Measurements from ENCODE around the gene ZNF598. TPM values are rescaled to one million over a fixed set of nuclear protein-coding genes. Genes with fewer than 3 reads are reported as not detected.

ZNF598 gene
- polyA plus RNA-seq, 1 of the 3 experiments (the other 2 are of a cell fraction), result 47.8 TPM

GRCh38 chr16:1975432-1976215 lies 34.0 kb downstream of the ZNF598 start:
- TF ChIP-seq RXRA (IDR thresholded peaks at IDR 0.05; ENCODE audit: borderline replicate concordance, low read depth) (no peak), TEAD4 (IDR thresholded peaks at IDR 0.05; ENCODE audit: borderline replicate concordance, insufficient read depth) (no peak), FOSL2 (IDR thresholded peaks at IDR 0.05; ENCODE audit: borderline replicate concordance, low read depth) (no peak), RAD21 (IDR thresholded peaks at IDR 0.05; ENCODE audit: low read length) (no peak)
- no peak for DNase-seq
- H3K4me2 ChIP-seq, result no peak overlapping the region

GRCh38 chr16:1974157-1975070 lies 35.2 kb downstream of the ZNF598 start:
- H3F3A ChIP-seq (replicated peaks; ENCODE audit: insufficient read depth), result peaks cover 4% of the 10 kb centered on the region
- no peaks in the 10 kb centered on the region for H3K9me3 ChIP-seq
- CTCF ChIA-PET, result interaction anchor here (1.0 kb wide), 1 partner anchor 9 kb away, joined by 3 read pairs; no protein-coding TSS in a partner anchor
- peaks cover 7 to 49% of the 10 kb centered on the region in 2 experiments for H3K36me3 ChIP-seq (replicated peaks in 1 of 2; ENCODE audit: control insufficient read depth in 1 of 2, insufficient read depth in 2 of 2, low read length in 1 of 2)
- no peak overlapping the region for H2AFZ ChIP-seq (ENCODE audit: low read depth)
- peaks cover 29% of the 10 kb centered on the region for H3K79me2 ChIP-seq (ENCODE audit: insufficient read depth)
- peaks cover 0 to 9% of the 10 kb centered on the region in 2 experiments; a peak in 1 of 4 replicates for H3K4me1 ChIP-seq (ENCODE audit: control insufficient read depth in 1 of 2, insufficient read depth in 2 of 2, low read depth in 1 of 2, low read length in 1 of 2)
- H3K9ac ChIP-seq, result no peak overlapping the region
- 96% methylated on average over 20 of the region's 42 CpGs for WGBS (ENCODE audit: low lambda C conversion rate)
- no peak overlapping the region for H3K4me3 ChIP-seq (ENCODE audit: low read depth in 2 of 2, low read length in 1 of 2)
- POLR2A ChIA-PET, result interaction anchor here (1.6 kb wide), 1 partner anchor 10 kb away, joined by 6 read pairs; the partner anchor contains the start of gene RPS2
- no peaks in the 10 kb centered on the region for H3K9me2 ChIP-seq
- DNase-seq, result no peak
- no peak overlapping the region for H3K4me2 ChIP-seq
- no peaks in the 10 kb centered on the region for H3K27me3 ChIP-seq (ENCODE audit: insufficient read depth)
- no peak overlapping the region for H3K27ac ChIP-seq (ENCODE audit: low read depth in 2 of 2, low read length in 1 of 2)
- no peaks in the 10 kb centered on the region for H4K20me1 ChIP-seq (ENCODE audit: insufficient read depth)
- TF ChIP-seq SIN3A (IDR thresholded peaks at IDR 0.05; ENCODE audit: borderline replicate concordance, low read depth, low read length) (no peak), TEAD4 (IDR thresholded peaks at IDR 0.05; ENCODE audit: borderline replicate concordance, insufficient read depth) (no peak), FOXM1 (IDR thresholded peaks at IDR 0.05; ENCODE audit: low read depth) (no peak), EP300 (IDR thresholded peaks at IDR 0.05; ENCODE audit: borderline replicate concordance in 1 of 2, low read depth in 1 of 2, low read length in 1 of 2) (no peak), ELF1 (IDR thresholded peaks at IDR 0.05) (no peak), CTCF (IDR thresholded peaks at IDR 0.05) (no peak), SMC3 (IDR thresholded peaks at IDR 0.05; ENCODE audit: low read depth, low read length) (no peak), RXRA (IDR thresholded peaks at IDR 0.05; ENCODE audit: borderline replicate concordance, low read depth) (no peak), REST (IDR thresholded peaks at IDR 0.05; ENCODE audit: low read depth, low read length) (no peak), MXI1 (IDR thresholded peaks at IDR 0.05; ENCODE audit: low read depth, low read length) (no peak), MEF2A (IDR thresholded peaks at IDR 0.05; ENCODE audit: borderline replicate concordance, low read depth) (no peak), EZH2phosphoT487 (IDR thresholded peaks at IDR 0.05; ENCODE audit: borderline replicate concordance, low read depth) (no peak), YY1 (IDR thresholded peaks at IDR 0.05; ENCODE audit: low read depth) (no peak), IRF3 (IDR thresholded peaks at IDR 0.05; ENCODE audit: low read depth, low read length) (no peak)

More at GRCh38 chr16:1975432-1976215, 34.0 kb downstream of the ZNF598 start:
- H2AFZ ChIP-seq (ENCODE audit: low read depth), result no peak overlapping the region
- H3K79me2 ChIP-seq (ENCODE audit: insufficient read depth), result peaks cover 28% of the 10 kb centered on the region
- H3K27me3 ChIP-seq (ENCODE audit: insufficient read depth), result no peaks in the 10 kb centered on the region
- ChIA-PET POLR2A (interaction anchor here (1.6 kb wide), 1 partner anchor 11 kb away, joined by 6 read pairs; the partner anchor contains the start of gene RPS2), CTCF (no interaction called here)
- no peak overlapping the region for H3K4me3 ChIP-seq (ENCODE audit: low read depth in 2 of 2, low read length in 1 of 2)
- no peaks in the 10 kb centered on the region for H4K20me1 ChIP-seq (ENCODE audit: insufficient read depth)
- peaks cover 4% of the 10 kb centered on the region for H3F3A ChIP-seq (replicated peaks; ENCODE audit: insufficient read depth)
- H3K9me3 ChIP-seq, result no peaks in the 10 kb centered on the region
- peaks cover 7 to 49% of the 10 kb centered on the region in 2 experiments for H3K36me3 ChIP-seq (replicated peaks in 1 of 2; ENCODE audit: control insufficient read depth in 1 of 2, insufficient read depth in 2 of 2, low read length in 1 of 2)
- no peak overlapping the region for H3K9ac ChIP-seq
- H3K4me1 ChIP-seq (ENCODE audit: control insufficient read depth in 1 of 2, insufficient read depth in 2 of 2, low read depth in 1 of 2, low read length in 1 of 2), result peaks cover 0 to 9% of the 10 kb centered on the region in 2 experiments; a peak in 1 of 4 replicates
- WGBS (ENCODE audit: low lambda C conversion rate), result 97% methylated on average over 20 of the region's 33 CpGs
- no peak overlapping the region for H3K27ac ChIP-seq (ENCODE audit: low read depth in 2 of 2, low read length in 1 of 2)
- no peaks in the 10 kb centered on the region for H3K9me2 ChIP-seq

Measured in SK-N-SH (cell line).